IMR-90 (cell line): ENCODE data around the gene MYO9B. TPM values are rescaled to one million over a fixed set of nuclear protein-coding genes. Genes with fewer than 3 reads are reported as not detected.

Experiments used
- ATAC-seq: fragments of 200-7000 bp; cut with Tn5 transposase; 2 replicates; pipeline ENCODE4 v1.9.1; 2020; ENCODE audit warnings: low read depth, mild to moderate bottlenecking, moderate library complexity
- BruUV-seq: library from RNA; stranded (reverse); fragments of 400-500 nt; replicated peaks from 2 replicates; lab custom pipeline; 2021; lab: Mats Ljungman, UMichigan
- CTCF ChIA-PET: fragments of 300-600 bp; formaldehyde crosslinking; extraction: SDS; loops from one replicate; lab custom pipeline; 2021; ENCODE audit warnings: antibody characterized with exemption; lab: Yijun Ruan, JAX
- POLR2A ChIA-PET: fragments of 300-600 bp; sonication (Branson Sonifier 250); formaldehyde crosslinking; loops from one replicate; lab custom pipeline; 2022; ENCODE audit warnings: antibody characterized with exemption; ENCODE audit not compliant: unreplicated experiment; lab: Charles Lee
- DNase-seq: peaks from one replicate; pipeline ENCODE4 v3.0.0; 2013
- H2AFZ ChIP-seq: replicated peaks from 2 replicates; pipeline ENCODE3; 2013; ENCODE audit warnings: low read length, mild to moderate bottlenecking; ENCODE audit not compliant: poor library complexity
- H2AK5ac ChIP-seq: 2 replicates; pipeline ENCODE4 v1.6.1; 2013; ENCODE audit warnings: low read depth, low read length, inconsistent platforms
- H2AK9ac ChIP-seq: replicated peaks from 2 replicates; pipeline ENCODE3; 2013; ENCODE audit warnings: mild to moderate bottlenecking, low read depth, low read length, moderate library complexity; ENCODE audit not compliant: poor library complexity
- H2BK120ac ChIP-seq: 2 replicates; pipeline ENCODE4 v1.6.1; 2013; ENCODE audit warnings: low read depth, low read length, inconsistent platforms
- H2BK15ac ChIP-seq: 3 replicates; pipeline ENCODE4 v1.6.1; 2013; ENCODE audit warnings: low read depth, low read length, inconsistent platforms
- H2BK20ac ChIP-seq: 2 replicates; pipeline ENCODE4 v1.6.1; 2013; ENCODE audit warnings: low read depth, mild to moderate bottlenecking, inconsistent platforms, low read length, moderate library complexity
- H2BK5ac ChIP-seq: 2 replicates; pipeline ENCODE4 v1.6.1; 2013; ENCODE audit warnings: mild to moderate bottlenecking, low read depth, low read length, inconsistent platforms; ENCODE audit not compliant: poor library complexity, severe bottlenecking
- H3K14ac ChIP-seq: replicated peaks from 2 replicates; pipeline ENCODE4 v1.6.1; 2013; ENCODE audit warnings: low read depth, low read length, inconsistent platforms
- H3K18ac ChIP-seq: 2 replicates; pipeline ENCODE4 v1.6.1; 2013; ENCODE audit warnings: low read depth, low read length, control low read depth
- H3K23ac ChIP-seq: 2 replicates; pipeline ENCODE4 v1.6.1; 2013; ENCODE audit warnings: low read depth, low read length, inconsistent platforms
- H3K27ac ChIP-seq: 2 replicates; pipeline ENCODE4 v1.5.1; 2013; ENCODE audit warnings: mild to moderate bottlenecking, control low read depth, low read length; ENCODE audit not compliant: insufficient read depth
- H3K27me3 ChIP-seq: 2 replicates; pipeline ENCODE4 v1.6.1; 2013; ENCODE audit warnings: low read length; ENCODE audit not compliant: control insufficient read depth, insufficient read depth
- H3K36me3 ChIP-seq: 2 replicates; pipeline ENCODE4 v1.6.1; 2013; ENCODE audit warnings: low read length, mixed read lengths; ENCODE audit not compliant: control insufficient read depth, insufficient read depth
- H3K4ac ChIP-seq: 2 replicates; pipeline ENCODE4 v1.6.1; 2013; ENCODE audit warnings: low read depth, low read length, inconsistent platforms
- H3K4me1 ChIP-seq: 2 replicates; pipeline ENCODE4 v1.6.1; 2013; ENCODE audit warnings: low read length, mixed read lengths; ENCODE audit not compliant: control insufficient read depth, insufficient read depth
- H3K4me2 ChIP-seq: 2 replicates; pipeline ENCODE4 v1.6.1; 2013; ENCODE audit warnings: low read depth, mild to moderate bottlenecking, control low read depth, low read length, moderate library complexity
- H3K4me3 ChIP-seq: 2 replicates; pipeline ENCODE4 v1.5.1; 2013; ENCODE audit warnings: low read depth, mild to moderate bottlenecking, control low read depth, low read length, moderate library complexity; ENCODE audit not compliant: insufficient read depth
- H3K56ac ChIP-seq: 2 replicates; pipeline ENCODE4 v1.6.1; 2013; ENCODE audit warnings: low read length, inconsistent platforms; ENCODE audit not compliant: insufficient read depth; ENCODE audit errors: extremely low read depth
- H3K79me1 ChIP-seq, 2 experiments: 2 replicates each; pipeline ENCODE4 v1.6.1; 2013; ENCODE audit warnings: low read length in 2 of 2, inconsistent platforms in 1 of 2, low read depth in 1 of 2
- H3K9ac ChIP-seq: 2 replicates; pipeline ENCODE4 v1.6.1; 2013; ENCODE audit warnings: low read depth, low read length, control low read depth
- H3K9me1 ChIP-seq: 2 replicates; pipeline ENCODE4 v1.6.1; 2013; ENCODE audit warnings: low read length, inconsistent platforms; ENCODE audit not compliant: insufficient read depth
- H3K9me3 ChIP-seq: 2 replicates; pipeline ENCODE4 v1.6.1; 2013; ENCODE audit warnings: low read length; ENCODE audit not compliant: control insufficient read depth, insufficient read depth
- H4K20me1 ChIP-seq: 2 replicates; pipeline ENCODE4 v1.6.1; 2013; ENCODE audit warnings: low read length, inconsistent platforms; ENCODE audit not compliant: insufficient read depth
- H4K5ac ChIP-seq: 2 replicates; pipeline ENCODE4 v1.6.1; 2013; ENCODE audit warnings: mild to moderate bottlenecking, low read depth, low read length, control low read depth
- H4K8ac ChIP-seq, 2 experiments: 2 replicates each; pipeline ENCODE4 v1.6.1; 2013; ENCODE audit warnings: low read depth in 2 of 2, low read length in 2 of 2, control low read depth in 1 of 2, inconsistent platforms in 1 of 2
- H4K91ac ChIP-seq: 2 replicates; pipeline ENCODE4 v1.6.1; 2013; ENCODE audit warnings: low read depth, low read length, inconsistent platforms; ENCODE audit not compliant: insufficient read depth
- BHLHE40 ChIP-seq: fragments of 150-350 bp; IDR thresholded peaks from 2 replicates; pipeline ENCODE4 v1.6.1; 2016; ENCODE audit warnings: mild to moderate bottlenecking, low read depth, low read length
- CEBPB ChIP-seq: IDR thresholded peaks from 2 replicates; pipeline ENCODE4 v1.6.1; 2012; ENCODE audit warnings: low read depth, low read length, improper control_type of control experiment
- CHD1 ChIP-seq: IDR thresholded peaks from 2 replicates; pipeline ENCODE4 v1.6.1; 2012; ENCODE audit warnings: low read depth, low read length, improper control_type of control experiment
- FOS ChIP-seq: fragments of 150-350 bp; IDR thresholded peaks from 2 replicates; pipeline ENCODE4 v1.6.1; 2016; ENCODE audit warnings: low read depth, low read length
- MAFK ChIP-seq: IDR thresholded peaks from 2 replicates; pipeline ENCODE4 v1.6.1; 2012; ENCODE audit warnings: low read depth, low read length, improper control_type of control experiment
- MAZ ChIP-seq: IDR thresholded peaks from 2 replicates; pipeline ENCODE4 v1.6.1; 2012; ENCODE audit warnings: low read depth, mild to moderate bottlenecking, low read length, improper control_type of control experiment, moderate library complexity, borderline replicate concordance
- MXI1 ChIP-seq: IDR thresholded peaks from 2 replicates; pipeline ENCODE4 v1.6.1; 2012; ENCODE audit warnings: low read depth, mild to moderate bottlenecking, low read length, moderate library complexity, borderline replicate concordance
- NFE2L2 ChIP-seq: fragments of 150-350 bp; IDR thresholded peaks from 2 replicates; pipeline ENCODE4 v1.6.1; 2016; ENCODE audit warnings: low read depth, mild to moderate bottlenecking, low read length
- POLR2A ChIP-seq: IDR thresholded peaks from 2 replicates; pipeline ENCODE4 v1.6.1; 2012; ENCODE audit warnings: mild to moderate bottlenecking, low read depth, low read length
- RAD21 ChIP-seq: IDR thresholded peaks from 2 replicates; pipeline ENCODE4 v1.6.1; 2012; ENCODE audit warnings: low read length, improper control_type of control experiment
- RCOR1 ChIP-seq: IDR thresholded peaks from 2 replicates; pipeline ENCODE4 v1.6.1; 2012; ENCODE audit warnings: mild to moderate bottlenecking, low read length, improper control_type of control experiment; ENCODE audit not compliant: insufficient replicate concordance
- RFX5 ChIP-seq: IDR thresholded peaks from 2 replicates; pipeline ENCODE4 v1.8.0; 2012; ENCODE audit warnings: low read depth, mild to moderate bottlenecking, low read length, moderate library complexity
- SMC3 ChIP-seq: fragments of 150-350 bp; IDR thresholded peaks from 2 replicates; pipeline ENCODE4 v1.6.1; 2016; ENCODE audit warnings: low read depth, mild to moderate bottlenecking, antibody characterized with exemption, low read length, moderate library complexity
- USF2 ChIP-seq: fragments of 150-350 bp; IDR thresholded peaks from 2 replicates; pipeline ENCODE4 v1.6.1; 2017; ENCODE audit warnings: mild to moderate bottlenecking, antibody characterized with exemption, low read length, low read depth
- WGBS, 2 experiments: methylation state at CpG; one replicate each; pipeline versions ENCODE4 v1.1.5 to v1.1.7; 2013; ENCODE audit warnings: missing lambda C conversion rate in 2 of 2; ENCODE audit not compliant: insufficient read length in 1 of 2; ENCODE audit errors: extremely low coverage in 2 of 2; 5-methylcytosine and 5-hydroxymethylcytosine counted together
- dilution Hi-C: fragments of 300-500 bp; cut with HindIII; formaldehyde crosslinking; loops from one replicate; pipeline ENCODE4 v1.14.3; 2018; ENCODE audit warnings: low sequenced_read_pairs; ENCODE audit not compliant: unreplicated experiment
- in situ Hi-C: fragments of 300-500 bp; cut with MboI; formaldehyde crosslinking; loops from 3 replicates; pipeline ENCODE4 v1.14.3; 2019; ENCODE audit warnings: low sequenced_read_pairs, inconsistent platforms, mixed read lengths
- intact Hi-C: fragments of 100-400 bp; cut with micrococcal nuclease; formaldehyde crosslinking; loops from 2 replicates; pipeline ENCODE4 v1.10.0; 2022
- polyA plus RNA-seq, 3 experiments: library from polyadenylated mRNA; depleted of rRNA; stranded (reverse); fragments of >200 nt; gene quantifications; 2 replicates each; pipeline ENCODE4 v1.2.3, GENCODE V29; 2012; ENCODE audit warnings: low replicate concordance in 1 of 3
- total RNA-seq: library from RNA; depleted of rRNA; stranded (reverse); fragments of >200 nt; gene quantifications from 2 replicates; pipeline ENCODE4 v1.2.3, GENCODE V29; 2012
- TF ChIP-seq, protein P1 (sequence below): conservative IDR thresholded peaks from 2 replicates; pipeline ENCODE4 v1.5.1; 2012; ENCODE audit warnings: mild to moderate bottlenecking, low read depth, low read length, improper control_type of control experiment
- TF ChIP-seq, protein P2 (sequence below): fragments of 150-350 bp; IDR thresholded peaks from 2 replicates; pipeline ENCODE4 v1.6.1; 2016; ENCODE audit warnings: low read depth, mild to moderate bottlenecking, low read length, moderate library complexity, borderline replicate concordance

The MYO9B gene
- total and polyA plus RNA-seq, 2 of the 4 experiments (the other 2 are of a cell fraction), result 61.8 to 77.8 TPM

DNA sequence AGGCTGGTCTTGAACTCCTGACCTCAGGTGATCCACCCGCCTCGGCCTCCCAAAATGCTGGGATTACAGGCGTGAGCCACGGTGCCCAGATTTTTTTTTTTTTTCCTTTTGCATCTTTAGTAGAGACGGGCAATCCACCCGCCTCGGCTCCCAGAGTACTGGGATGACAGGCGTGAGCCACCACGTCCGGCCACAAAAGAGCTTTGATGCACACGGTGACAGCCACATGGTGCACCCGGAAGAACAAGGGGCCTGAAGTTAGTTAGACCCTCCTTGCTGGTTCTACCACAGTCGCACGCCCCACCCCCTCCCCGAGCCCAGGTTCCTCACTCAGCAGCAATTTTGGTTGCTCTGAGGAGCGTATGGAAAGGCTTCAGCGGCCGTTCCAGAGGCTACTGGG, 85.3 kb downstream of the MYO9B start:
- H3K18ac ChIP-seq, result no peak overlapping the region
- H2BK120ac ChIP-seq, result no peak overlapping the region
- H3K4me1 ChIP-seq, result no peaks in the 10 kb centered on the region
- peaks cover 19 to 35% of the 10 kb centered on the region in 2 experiments for H3K79me1 ChIP-seq
- no peak overlapping the region for H2BK20ac ChIP-seq
- WGBS, 2 experiments, result 92% methylated on average over 15 of the region's 18 CpGs; no CpG with 5 or more reads in 1 of the 2 experiments
- no peak overlapping the region for H3K4me3 ChIP-seq
- no peaks in the 10 kb centered on the region for H3K27me3 ChIP-seq
- no peak overlapping the region for H3K23ac ChIP-seq
- no peak overlapping the region for H4K91ac ChIP-seq
- no peak overlapping the region for H2AK9ac ChIP-seq
- peaks cover 83% of the 10 kb centered on the region for H3K36me3 ChIP-seq
- no peaks in the 10 kb centered on the region for H3K9me1 ChIP-seq
- H2AFZ ChIP-seq, result peak overlapping the region; percentile 11
- no peak overlapping the region for H4K8ac ChIP-seq
- ChIA-PET CTCF (no interaction called here), POLR2A (no interaction called here)
- peaks cover 3% of the 10 kb centered on the region for H4K20me1 ChIP-seq
- dilution Hi-C loops, result no loop called here
- TF ChIP-seq MAZ (no peak), BHLHE40 (no peak), CEBPB (no peak), SMC3 (no peak), POLR2A (no peak), RCOR1 (no peak), RAD21 (no peak), USF2 (no peak), MXI1 (no peak), CHD1 (no peak), NFE2L2 (no peak), RFX5 (no peak), MAFK (no peak), FOS (no peak)
- TF ChIP-seq, protein P1, sequence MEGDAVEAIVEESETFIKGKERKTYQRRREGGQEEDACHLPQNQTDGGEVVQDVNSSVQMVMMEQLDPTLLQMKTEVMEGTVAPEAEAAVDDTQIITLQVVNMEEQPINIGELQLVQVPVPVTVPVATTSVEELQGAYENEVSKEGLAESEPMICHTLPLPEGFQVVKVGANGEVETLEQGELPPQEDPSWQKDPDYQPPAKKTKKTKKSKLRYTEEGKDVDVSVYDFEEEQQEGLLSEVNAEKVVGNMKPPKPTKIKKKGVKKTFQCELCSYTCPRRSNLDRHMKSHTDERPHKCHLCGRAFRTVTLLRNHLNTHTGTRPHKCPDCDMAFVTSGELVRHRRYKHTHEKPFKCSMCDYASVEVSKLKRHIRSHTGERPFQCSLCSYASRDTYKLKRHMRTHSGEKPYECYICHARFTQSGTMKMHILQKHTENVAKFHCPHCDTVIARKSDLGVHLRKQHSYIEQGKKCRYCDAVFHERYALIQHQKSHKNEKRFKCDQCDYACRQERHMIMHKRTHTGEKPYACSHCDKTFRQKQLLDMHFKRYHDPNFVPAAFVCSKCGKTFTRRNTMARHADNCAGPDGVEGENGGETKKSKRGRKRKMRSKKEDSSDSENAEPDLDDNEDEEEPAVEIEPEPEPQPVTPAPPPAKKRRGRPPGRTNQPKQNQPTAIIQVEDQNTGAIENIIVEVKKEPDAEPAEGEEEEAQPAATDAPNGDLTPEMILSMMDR, result no peak
- TF ChIP-seq, protein P2, sequence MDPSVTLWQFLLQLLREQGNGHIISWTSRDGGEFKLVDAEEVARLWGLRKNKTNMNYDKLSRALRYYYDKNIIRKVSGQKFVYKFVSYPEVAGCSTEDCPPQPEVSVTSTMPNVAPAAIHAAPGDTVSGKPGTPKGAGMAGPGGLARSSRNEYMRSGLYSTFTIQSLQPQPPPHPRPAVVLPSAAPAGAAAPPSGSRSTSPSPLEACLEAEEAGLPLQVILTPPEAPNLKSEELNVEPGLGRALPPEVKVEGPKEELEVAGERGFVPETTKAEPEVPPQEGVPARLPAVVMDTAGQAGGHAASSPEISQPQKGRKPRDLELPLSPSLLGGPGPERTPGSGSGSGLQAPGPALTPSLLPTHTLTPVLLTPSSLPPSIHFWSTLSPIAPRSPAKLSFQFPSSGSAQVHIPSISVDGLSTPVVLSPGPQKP, result no peak
- no peak overlapping the region for H2BK5ac ChIP-seq
- no peak overlapping the region for H3K4me2 ChIP-seq
- peaks cover 5% of the 10 kb centered on the region; the same call in 1 of the 2 replicates for H3K9me3 ChIP-seq
- in situ Hi-C loops, result no loop called here
- no peak overlapping the region for H3K9ac ChIP-seq
- no peak overlapping the region for H3K56ac ChIP-seq
- no peak overlapping the region for H3K27ac ChIP-seq
- no peak overlapping the region for H3K4ac ChIP-seq
- no peak overlapping the region for H4K5ac ChIP-seq
- no TSS peak for BruUV-seq
- H2BK15ac ChIP-seq, result no peak overlapping the region
- ATAC-seq, result no peak
- intact Hi-C loops, result no loop called here
- no peak for DNase-seq
- no peak overlapping the region for H3K14ac ChIP-seq
- no peak overlapping the region for H2AK5ac ChIP-seq
